Type B pancreatic cell (in vitro differentiated cells): Measurements from ENCODE around the gene PLAC8. TPM values are rescaled to one million over a fixed set of nuclear protein-coding genes. Genes with fewer than 3 reads are reported as not detected.
A peak's percentile ranks its signal among the peaks of the same experiment; 100 is the strongest.

Source experiments
- DNase-seq: peaks from one replicate; pipeline ENCODE4 v3.0.0; 2021; ENCODE audit warnings: mixed read lengths; ENCODE audit not compliant: unreplicated experiment; ENCODE audit errors: extremely low spot score
- H3K27ac Mint-ChIP-seq: 2 replicates; pipeline ENCODE4 v1.8.0; 2021; ENCODE audit warnings: mild to moderate bottlenecking, mixed read lengths
- H3K27me3 Mint-ChIP-seq: 2 replicates; pipeline ENCODE4 v1.8.0; 2021; ENCODE audit warnings: mixed read lengths
- H3K36me3 Mint-ChIP-seq: 2 replicates; pipeline ENCODE4 v1.8.0; 2021; ENCODE audit warnings: mixed read lengths
- H3K4me1 Mint-ChIP-seq: one replicate; pipeline ENCODE4 v1.8.0; 2021; ENCODE audit warnings: mixed read lengths; ENCODE audit not compliant: unreplicated experiment
- H3K4me3 Mint-ChIP-seq: 2 replicates; pipeline ENCODE4 v1.8.0; 2021; ENCODE audit warnings: mild to moderate bottlenecking, mixed read lengths
- H3K9me3 Mint-ChIP-seq: 2 replicates; pipeline ENCODE4 v1.8.0; 2021; ENCODE audit warnings: mixed read lengths
- CTCF ChIP-seq: fragments of 200-600 bp; sonication (generic); conservative IDR thresholded peaks from 2 replicates; pipeline ENCODE4 v1.5.0; 2021; ENCODE audit warnings: antibody characterized with exemption, mild to moderate bottlenecking
- long read RNA-seq: library from polyadenylated mRNA; unstranded; transcript quantifications from one replicate; pipeline ENCODE4 v2.0.0, GENCODE V29; 2020
- total RNA-seq: library from RNA; stranded (reverse); gene quantifications from 2 replicates; pipeline ENCODE4 v1.2.1, GENCODE V29; 2021; ENCODE audit warnings: low replicate concordance

The PLAC8 gene
- total RNA-seq = 38.4 and 60.9 TPM in 2 replicates
- long read RNA-seq, transcript PLAC8-201 (5 exons, 1,447 nt) = major isoform, 23 of 30 reads
- long read RNA-seq, partial matches to known transcripts = 2 of 30 reads
- long read RNA-seq, other reads (novel, unspliced or antisense) = 2 of 30 reads

- peaks cover 3% of the 10 kb centered on the region for H3K27me3 Mint-ChIP-seq
- no peak for TF ChIP-seq CTCF
- H3K9me3 Mint-ChIP-seq = no peaks in the 10 kb centered on the region
- no peak for DNase-seq
- peak within 1 kb of the TSS; percentile 70 for H3K4me3 Mint-ChIP-seq
- H3K4me1 Mint-ChIP-seq = peaks cover 7% of the 10 kb centered on the region
- H3K36me3 Mint-ChIP-seq = no peaks in the 10 kb centered on the region
- H3K27ac Mint-ChIP-seq = peak within 1 kb of the TSS; percentile 69
These were observed at the start of gene PLAC8 for GRCh38 chr4:83114576-83114975. TSS of gene PLAC8 (minus strand) at chr4:83114729. CDS start at chr4:83107921, 6,808 bp downstream.

GRCh38 chr4:83153417-83153816, 38.9 kb upstream of the PLAC8 start:
- no peak for TF ChIP-seq CTCF
- Mint-ChIP-seq H3K27ac (no peak overlapping the region), H3K36me3 (no peaks in the 10 kb centered on the region), H3K4me3 (no peak overlapping the region), H3K9me3 (peaks cover 5% of the 10 kb centered on the region), H3K27me3 (no peaks in the 10 kb centered on the region), H3K4me1 (peaks cover 5% of the 10 kb centered on the region)
- DNase-seq = no peak

GRCh38 chr4:83152746-83153145, 38.2 kb upstream of the PLAC8 start:
- no peaks in the 10 kb centered on the region for H3K27me3 Mint-ChIP-seq
- peaks cover 5% of the 10 kb centered on the region for H3K4me1 Mint-ChIP-seq
- no peak for TF ChIP-seq CTCF
- DNase-seq = no peak
- no peak overlapping the region for H3K27ac Mint-ChIP-seq
- H3K36me3 Mint-ChIP-seq = no peaks in the 10 kb centered on the region
- H3K9me3 Mint-ChIP-seq = peaks cover 5% of the 10 kb centered on the region
- H3K4me3 Mint-ChIP-seq = no peak overlapping the region

- Mint-ChIP-seq H3K9me3 (peaks cover 5% of the 10 kb centered on the region), H3K36me3 (no peaks in the 10 kb centered on the region), H3K27ac (no peak overlapping the region), H3K4me3 (no peak overlapping the region), H3K4me1 (peaks cover 5% of the 10 kb centered on the region), H3K27me3 (no peaks in the 10 kb centered on the region)
- DNase-seq = no peak
- no peak for TF ChIP-seq CTCF
These were observed 37.1 kb upstream of the PLAC8 start for GRCh38 chr4:83151651-83152050.

GRCh38 chr4:83150653-83151330, 36.3 kb upstream of the PLAC8 start:
- no peak for TF ChIP-seq CTCF
- H3K4me1 Mint-ChIP-seq = peaks cover 5% of the 10 kb centered on the region
- no peak overlapping the region for H3K4me3 Mint-ChIP-seq
- H3K27ac Mint-ChIP-seq = no peak overlapping the region
- H3K36me3 Mint-ChIP-seq = no peaks in the 10 kb centered on the region
- no peaks in the 10 kb centered on the region for H3K9me3 Mint-ChIP-seq
- peaks cover 5% of the 10 kb centered on the region for H3K27me3 Mint-ChIP-seq
- DNase-seq = no peak
